Upper lobe of left lung (tissue), 6 donors: ENCODE measurements around the gene FAM110A. TPM values are rescaled to one million over a fixed set of nuclear protein-coding genes. Genes with fewer than 3 reads are reported as not detected.

ENCODE experiments used
- ATAC-seq, 2 donors: fragments of 200-7000 bp; cut with Tn5 transposase; one replicate each; pipeline ENCODE4 v1.9.1; 2022; ENCODE audit warnings: mild to moderate bottlenecking in 2 of 2, moderate library complexity in 2 of 2; ENCODE audit not compliant: low FRiP score in 2 of 2
- DNase-seq, 2 donors: peaks; one replicate each; pipeline ENCODE4 v3.0.0-alpha.2; 2019 to 2020
- H3K27ac ChIP-seq, 4 donors: fragments of 200-600 bp; sonication (generic); one replicate each; pipeline ENCODE4 v1.5.1; 2016 to 2019
- H3K27me3 ChIP-seq, 4 donors: fragments of 200-600 bp; sonication (generic); one replicate each; pipeline ENCODE4 v1.5.1; 2017 to 2019
- H3K36me3 ChIP-seq, 4 donors: fragments of 200-600 bp; sonication (generic); one replicate each; pipeline ENCODE4 v1.5.1; 2016 to 2019
- H3K4me1 ChIP-seq, 4 donors: fragments of 200-600 bp; sonication (generic); one replicate each; pipeline ENCODE4 v1.5.1; 2018 to 2019
- H3K4me3 ChIP-seq, 4 donors: fragments of 200-600 bp; sonication (generic); one replicate each; pipeline ENCODE4 v1.5.1; 2017 to 2019; ENCODE audit warnings: mild to moderate bottlenecking in 2 of 4, moderate library complexity in 1 of 4
- H3K9me3 ChIP-seq, 4 donors: fragments of 200-600 bp; sonication (generic); one replicate each; pipeline ENCODE4 v1.5.1; 2018 to 2019
- CTCF ChIP-seq, 6 experiments: fragments of 450-650 bp in 4 of 6; fragments of 200-600 bp in 2 of 6; sonication (generic) in 2 of 6; IDR thresholded peaks; one replicate each; pipeline ENCODE4 v1.5.1; 2016 to 2019; ENCODE audit warnings: antibody characterized with exemption in 6 of 6
- EP300 ChIP-seq, 4 donors: sonication (generic); formaldehyde crosslinking; IDR thresholded peaks; one replicate each; pipeline ENCODE4 v1.5.1; 2017; ENCODE audit warnings: antibody characterized with exemption in 4 of 4, control low read depth in 2 of 4
- POLR2A ChIP-seq, 4 donors: fragments of 450-650 bp; IDR thresholded peaks; one replicate each; pipeline ENCODE4 v1.5.1; 2016 to 2017; ENCODE audit warnings: antibody characterized with exemption in 4 of 4, mild to moderate bottlenecking in 2 of 4
- POLR2AphosphoS5 ChIP-seq, 2 donors: sonication (generic); formaldehyde crosslinking; IDR thresholded peaks; one replicate each; pipeline ENCODE4 v1.5.1; 2017; ENCODE audit warnings: antibody characterized with exemption in 2 of 2
- WGBS, 2 donors: methylation state at CpG; one replicate each; pipeline ENCODE4 v1.1.5; 2017 to 2018; 5-methylcytosine and 5-hydroxymethylcytosine counted together
- total RNA-seq, 6 donors: library from RNA; depleted of rRNA in 4 of 6; stranded (reverse); fragments of >200 nt in 4 of 6; gene quantifications; one replicate each; pipeline versions ENCODE4 v1.1.0 to v1.2.1, GENCODE V29; 2016 to 2021
- donor health status: DM: no; HTN: no; CAD: no; lungs with moderate emphysema.
- donor health status: DM: no; HTN: yes; CAD: no; lungs with severe emphysema.

FAM110A gene
- total RNA-seq, 6 donors from 2014 or later = 13.2 to 27.9 (median 19.9) TPM

GRCh38 chr20:830011-830521 lies 3.4 kb upstream of the FAM110A start:
- DNase-seq = peak in 1 of 2 donors; percentile 25
- ATAC-seq = no peak
- H3K4me1 ChIP-seq = peaks cover 17 to 26% (median 20%) of the 10 kb centered on the region in 4 donors
- H3K9me3 ChIP-seq = no peaks in the 10 kb centered on the region
- WGBS, 2 donors = 61 to 64% methylated on average over 8 of the region's 8 CpGs
- H3K27ac ChIP-seq = peak overlapping the region in 2 of 4 donors; percentile 18 to 46
- no peak overlapping the region for H3K4me3 ChIP-seq
- no peaks in the 10 kb centered on the region for H3K36me3 ChIP-seq
- TF ChIP-seq POLR2AphosphoS5 (IDR thresholded peaks at IDR 0.05) = peak in 1 of 2 donors; percentile 11
- no peak for TF ChIP-seq CTCF (IDR thresholded peaks at IDR 0.05)
- no peaks in the 10 kb centered on the region for H3K27me3 ChIP-seq

GRCh38 chr20:831251-831650 lies 2.3 kb upstream of the FAM110A start:
- H3K4me1 ChIP-seq = peaks cover 25 to 36% (median 32%) of the 10 kb centered on the region in 4 donors
- TF ChIP-seq POLR2AphosphoS5 (IDR thresholded peaks at IDR 0.05) (no peak), CTCF (IDR thresholded peaks at IDR 0.05) (no peak), EP300 (IDR thresholded peaks at IDR 0.05) (no peak), POLR2A (IDR thresholded peaks at IDR 0.05) (no peak)
- no peaks in the 10 kb centered on the region for H3K27me3 ChIP-seq
- WGBS, 2 donors = 76 to 87% methylated on average over 3 of the region's 3 CpGs
- no peaks in the 10 kb centered on the region for H3K36me3 ChIP-seq
- DNase-seq (no peak), ATAC-seq (no peak)
- H3K27ac ChIP-seq = no peak overlapping the region
- no peak overlapping the region for H3K4me3 ChIP-seq
- no peaks in the 10 kb centered on the region for H3K9me3 ChIP-seq

- 96 to 100% methylated on average over 3 of the region's 3 CpGs for WGBS, 2 donors
- DNase-seq = no peak
- H3K9me3 ChIP-seq = no peaks in the 10 kb centered on the region
- TF ChIP-seq CTCF (IDR thresholded peaks at IDR 0.05) = no peak
- TF ChIP-seq POLR2AphosphoS5 (IDR thresholded peaks at IDR 0.05) = no peak
- TF ChIP-seq POLR2A (IDR thresholded peaks at IDR 0.05) = no peak
- TF ChIP-seq EP300 (IDR thresholded peaks at IDR 0.05) = no peak
- H3K27ac ChIP-seq = peak overlapping the region in 1 of 4 donors; percentile 97
- no peak for ATAC-seq
- H3K4me3 ChIP-seq = no peak overlapping the region
- H3K27me3 ChIP-seq = no peaks in the 10 kb centered on the region
- peaks cover 25 to 41% (median 36%) of the 10 kb centered on the region in 4 donors for H3K4me1 ChIP-seq
- no peaks in the 10 kb centered on the region for H3K36me3 ChIP-seq
Observed at GRCh38 chr20:831956-832355, 1.6 kb upstream of the FAM110A start.

GRCh38 chr20:833121-833449 lies 430 bp upstream of the FAM110A start:
- H3K27me3 ChIP-seq = no peaks in the 10 kb centered on the region
- H3K9me3 ChIP-seq = no peaks in the 10 kb centered on the region
- peak overlapping the region; percentile 87 to 97 (median 94) for H3K27ac ChIP-seq
- H3K4me3 ChIP-seq = peak overlapping the region in 3 of 4 donors; percentile 85 to 89 (median 88)
- DNase-seq = no peak
- WGBS, 2 donors = 3 to 4% methylated on average over 4 of the region's 4 CpGs
- TF ChIP-seq POLR2AphosphoS5 (IDR thresholded peaks at IDR 0.05) = no peak
- no peak for TF ChIP-seq EP300 (IDR thresholded peaks at IDR 0.05)
- no peak for TF ChIP-seq POLR2A (IDR thresholded peaks at IDR 0.05)
- TF ChIP-seq CTCF (IDR thresholded peaks at IDR 0.05) = no peak
- H3K36me3 ChIP-seq = no peaks in the 10 kb centered on the region
- no peak for ATAC-seq
- peaks cover 31 to 51% (median 42%) of the 10 kb centered on the region in 4 donors for H3K4me1 ChIP-seq

- no peaks in the 10 kb centered on the region for H3K27me3 ChIP-seq
- ATAC-seq (peak in 1 of 2 donors; percentile 10), DNase-seq (no peak)
- no peaks in the 10 kb centered on the region for H3K9me3 ChIP-seq
- H3K27ac ChIP-seq = peak overlapping the region; percentile 87 to 97 (median 94)
- peaks cover 31 to 54% (median 44%) of the 10 kb centered on the region in 4 donors for H3K4me1 ChIP-seq
- TF ChIP-seq CTCF (IDR thresholded peaks at IDR 0.05) = no peak
- TF ChIP-seq POLR2A (IDR thresholded peaks at IDR 0.05) = no peak
- TF ChIP-seq POLR2AphosphoS5 (IDR thresholded peaks at IDR 0.05) = no peak
- TF ChIP-seq EP300 (IDR thresholded peaks at IDR 0.05) = no peak
- WGBS, 2 donors = 0 to 14% methylated on average over 5 to 16 of the region's 18 CpGs
- H3K36me3 ChIP-seq = no peaks in the 10 kb centered on the region
- peak overlapping the region; percentile 72 to 89 (median 86) for H3K4me3 ChIP-seq
Observed at GRCh38 chr20:834151-834746, 734 bp downstream of the FAM110A start.
